Duodenal mucosa (tissue), 2 donors: ENCODE measurements around the gene C10orf105.

ENCODE experiments used
- H3K27ac ChIP-seq: one replicate; pipeline ENCODE4 v1.7.0; 2013; ENCODE audit warnings: low read depth, low read length
- H3K27me3 ChIP-seq, 2 donors: one replicate each; pipeline ENCODE4 v1.7.0; 2013; ENCODE audit warnings: low read length in 2 of 2, control low read depth in 1 of 2; ENCODE audit not compliant: insufficient read depth in 2 of 2, control insufficient read depth in 1 of 2
- H3K36me3 ChIP-seq, 2 donors: one replicate each; pipeline ENCODE4 v1.7.0; 2013; ENCODE audit warnings: low read length in 2 of 2, control low read depth in 1 of 2; ENCODE audit not compliant: insufficient read depth in 2 of 2, control insufficient read depth in 1 of 2
- H3K4me1 ChIP-seq, 2 donors: one replicate each; pipeline ENCODE4 v1.7.0; 2013; ENCODE audit warnings: low read length in 2 of 2, control low read depth in 1 of 2; ENCODE audit not compliant: insufficient read depth in 2 of 2, control insufficient read depth in 1 of 2
- H3K4me3 ChIP-seq, 2 donors: one replicate each; pipeline ENCODE4 v1.7.0; 2013; ENCODE audit warnings: low read length in 2 of 2, low read depth in 1 of 2
- H3K9ac ChIP-seq, 2 donors: one replicate each; pipeline ENCODE4 v1.7.0; 2013; ENCODE audit warnings: low read length in 2 of 2, low read depth in 1 of 2
- H3K9me3 ChIP-seq, 2 donors: one replicate each; pipeline ENCODE4 v1.7.0; 2013; ENCODE audit warnings: low read length in 2 of 2, control low read depth in 1 of 2; ENCODE audit not compliant: control insufficient read depth in 1 of 2

Gene C10orf105

GRCh38 chr10:71678057-71678805 lies 41.3 kb downstream of the C10orf105 start:
- H3K27me3 ChIP-seq = no peaks in the 10 kb centered on the region
- no peak overlapping the region for H3K9ac ChIP-seq
- H3K4me3 ChIP-seq = no peak overlapping the region
- H3K27ac ChIP-seq = no peak overlapping the region
- no peaks in the 10 kb centered on the region for H3K36me3 ChIP-seq
- no peaks in the 10 kb centered on the region for H3K4me1 ChIP-seq
- H3K9me3 ChIP-seq = no peaks in the 10 kb centered on the region

- Histone ChIP-seq H3K9ac (no peak overlapping the region), H3K4me3 (no peak overlapping the region), H3K9me3 (no peaks in the 10 kb centered on the region), H3K27me3 (no peaks in the 10 kb centered on the region), H3K27ac (no peak overlapping the region), H3K4me1 (peaks cover 0 to 4% of the 10 kb centered on the region in 2 donors), H3K36me3 (no peaks in the 10 kb centered on the region)
Observed at GRCh38 chr10:71677261-71677660, 42.3 kb downstream of the C10orf105 start.

GRCh38 chr10:71675295-71675970 lies 44.1 kb downstream of the C10orf105 start:
- no peak overlapping the region for H3K4me3 ChIP-seq
- H3K36me3 ChIP-seq = no peaks in the 10 kb centered on the region
- no peaks in the 10 kb centered on the region for H3K27me3 ChIP-seq
- no peak overlapping the region for H3K9ac ChIP-seq
- no peak overlapping the region for H3K27ac ChIP-seq
- H3K9me3 ChIP-seq = no peaks in the 10 kb centered on the region
- H3K4me1 ChIP-seq = peaks cover 0 to 4% of the 10 kb centered on the region in 2 donors

- no peaks in the 10 kb centered on the region for H3K36me3 ChIP-seq
- H3K27me3 ChIP-seq = no peaks in the 10 kb centered on the region
- H3K9me3 ChIP-seq = no peaks in the 10 kb centered on the region
- no peak overlapping the region for H3K9ac ChIP-seq
- H3K27ac ChIP-seq = no peak overlapping the region
- H3K4me1 ChIP-seq = peaks cover 0 to 4% of the 10 kb centered on the region in 2 donors
- no peak overlapping the region for H3K4me3 ChIP-seq
Observed at GRCh38 chr10:71671994-71672946, 47.3 kb downstream of the C10orf105 start.

GRCh38 chr10:71667387-71667752 lies 52.2 kb downstream of the C10orf105 start:
- no peak overlapping the region for H3K4me3 ChIP-seq
- no peaks in the 10 kb centered on the region for H3K9me3 ChIP-seq
- H3K4me1 ChIP-seq = peaks cover 7 to 10% of the 10 kb centered on the region in 2 donors
- no peaks in the 10 kb centered on the region for H3K27me3 ChIP-seq
- H3K9ac ChIP-seq = no peak overlapping the region
- no peaks in the 10 kb centered on the region for H3K36me3 ChIP-seq
- H3K27ac ChIP-seq = no peak overlapping the region

GRCh38 chr10:71666639-71667386 lies 52.8 kb downstream of the C10orf105 start:
- peaks cover 9 to 15% of the 10 kb centered on the region in 2 donors for H3K4me1 ChIP-seq
- no peaks in the 10 kb centered on the region for H3K9me3 ChIP-seq
- no peak overlapping the region for H3K4me3 ChIP-seq
- no peaks in the 10 kb centered on the region for H3K27me3 ChIP-seq
- no peaks in the 10 kb centered on the region for H3K36me3 ChIP-seq
- no peak overlapping the region for H3K9ac ChIP-seq
- H3K27ac ChIP-seq = no peak overlapping the region

- peaks cover 9 to 18% of the 10 kb centered on the region in 2 donors for H3K4me1 ChIP-seq
- H3K9ac ChIP-seq = no peak overlapping the region
- H3K36me3 ChIP-seq = no peaks in the 10 kb centered on the region
- no peak overlapping the region for H3K27ac ChIP-seq
- no peaks in the 10 kb centered on the region for H3K9me3 ChIP-seq
- H3K27me3 ChIP-seq = no peaks in the 10 kb centered on the region
- no peak overlapping the region for H3K4me3 ChIP-seq
Observed at GRCh38 chr10:71665456-71665855, 54.1 kb downstream of the C10orf105 start.

GRCh38 chr10:71664585-71664984 lies 55.0 kb downstream of the C10orf105 start:
- Histone ChIP-seq H3K9ac (no peak overlapping the region), H3K9me3 (no peaks in the 10 kb centered on the region)

GRCh38 chr10:71663311-71663710 lies 56.3 kb downstream of the C10orf105 start:
- Histone ChIP-seq H3K36me3 (no peaks in the 10 kb centered on the region), H3K27ac (no peak overlapping the region), H3K9me3 (no peaks in the 10 kb centered on the region)

More at GRCh38 chr10:71664585-71664984, 55.0 kb downstream of the C10orf105 start:
- Histone ChIP-seq H3K4me3 (no peak overlapping the region), H3K27ac (no peak overlapping the region), H3K4me1 (peaks cover 9 to 25% of the 10 kb centered on the region in 2 donors), H3K27me3 (no peaks in the 10 kb centered on the region), H3K36me3 (no peaks in the 10 kb centered on the region)

More at GRCh38 chr10:71663311-71663710, 56.3 kb downstream of the C10orf105 start:
- Histone ChIP-seq H3K9ac (no peak overlapping the region), H3K27me3 (no peaks in the 10 kb centered on the region), H3K4me1 (peaks cover 17 to 36% of the 10 kb centered on the region in 2 donors), H3K4me3 (no peak overlapping the region)
